ENCODE data around the gene FSCN2. TPM values are rescaled to one million over a fixed set of nuclear protein-coding genes. Genes with fewer than 3 reads are reported as not detected.

FSCN2 gene
- total RNA-seq, 1 experiment from 2014 or later: 0.31 TPM

DNA sequence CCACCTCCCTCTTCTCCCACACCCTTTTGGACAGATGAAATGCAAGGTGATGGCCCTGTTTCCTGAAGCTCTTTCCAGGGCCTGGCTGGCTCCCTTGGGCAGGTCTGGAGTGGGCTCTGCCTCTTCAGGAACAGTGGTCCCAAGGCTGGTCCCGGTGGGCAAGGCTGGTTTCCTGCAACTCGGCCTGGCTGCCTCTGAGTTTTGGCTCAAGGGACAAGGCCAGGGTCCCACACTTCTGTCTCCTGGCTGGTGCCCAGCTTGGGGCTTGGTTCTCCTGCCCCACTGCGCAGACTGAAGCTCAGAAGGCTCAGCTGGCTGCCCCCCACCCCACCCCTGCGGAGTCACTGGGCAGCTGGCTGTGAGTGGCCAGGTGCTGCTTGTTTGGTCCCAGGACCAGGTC, 11.7 kb upstream of the FSCN2 start:
- CTCF ChIA-PET: interaction anchor here (0.8 kb wide), 1 partner anchor 32 kb away, joined by 4 read pairs; no protein-coding TSS in a partner anchor
- Mint-ChIP-seq H3K4me3 (peak overlapping the region; percentile 78), H3K36me3 (peaks cover 8% of the 10 kb centered on the region), H3K27ac (no peak overlapping the region), H3K27me3 (ENCODE audit: low read depth) (peaks cover 30% of the 10 kb centered on the region), H3K4me1 (peaks cover 29% of the 10 kb centered on the region), H3K9me3 (no peaks in the 10 kb centered on the region)
- no peak for DNase-seq (ENCODE audit: low spot score)
- TF ChIP-seq, protein P1, sequence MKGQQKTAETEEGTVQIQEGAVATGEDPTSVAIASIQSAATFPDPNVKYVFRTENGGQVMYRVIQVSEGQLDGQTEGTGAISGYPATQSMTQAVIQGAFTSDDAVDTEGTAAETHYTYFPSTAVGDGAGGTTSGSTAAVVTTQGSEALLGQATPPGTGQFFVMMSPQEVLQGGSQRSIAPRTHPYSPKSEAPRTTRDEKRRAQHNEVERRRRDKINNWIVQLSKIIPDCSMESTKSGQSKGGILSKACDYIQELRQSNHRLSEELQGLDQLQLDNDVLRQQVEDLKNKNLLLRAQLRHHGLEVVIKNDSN (CRISPR knock-in tag; IDR thresholded peaks at IDR 0.05): no peak
- ATAC-seq: no peak
- POLR2A ChIA-PET: no interaction called here

- peaks cover 2% of the 10 kb centered on the region for H3K36me3 Mint-ChIP-seq
- H3K4me1 Mint-ChIP-seq: peaks cover 27% of the 10 kb centered on the region
- ChIA-PET CTCF (no interaction called here), POLR2A (interaction anchor here (2.7 kb wide), 1 partner anchor 10 kb away, joined by 20 read pairs; no protein-coding TSS in a partner anchor)
- no peak for TF ChIP-seq JAZF1 (CRISPR knock-in tag; IDR thresholded peaks at IDR 0.05)
- TF ChIP-seq ZNF232 (CRISPR knock-in tag; IDR thresholded peaks at IDR 0.05): no peak
- TF ChIP-seq SMAD4 (CRISPR knock-in tag; IDR thresholded peaks at IDR 0.05): no peak
- TF ChIP-seq ZNF121 (CRISPR knock-in tag; IDR thresholded peaks at IDR 0.05): no peak
- TF ChIP-seq RORB (CRISPR knock-in tag; IDR thresholded peaks at IDR 0.05): no peak
- TF ChIP-seq SMAD3 (CRISPR knock-in tag; IDR thresholded peaks at IDR 0.05; ENCODE audit: borderline replicate concordance): no peak
- no peak for TF ChIP-seq MLX (CRISPR knock-in tag; IDR thresholded peaks at IDR 0.05)
- TF ChIP-seq MXD4 (CRISPR knock-in tag; IDR thresholded peaks at IDR 0.05; ENCODE audit: borderline replicate concordance): no peak
- TF ChIP-seq NR2C2 (CRISPR knock-in tag; IDR thresholded peaks at IDR 0.05): no peak
- TF ChIP-seq ZNF219 (CRISPR knock-in tag; IDR thresholded peaks at IDR 0.05; ENCODE audit: borderline replicate concordance): no peak
- TF ChIP-seq, protein P2, sequence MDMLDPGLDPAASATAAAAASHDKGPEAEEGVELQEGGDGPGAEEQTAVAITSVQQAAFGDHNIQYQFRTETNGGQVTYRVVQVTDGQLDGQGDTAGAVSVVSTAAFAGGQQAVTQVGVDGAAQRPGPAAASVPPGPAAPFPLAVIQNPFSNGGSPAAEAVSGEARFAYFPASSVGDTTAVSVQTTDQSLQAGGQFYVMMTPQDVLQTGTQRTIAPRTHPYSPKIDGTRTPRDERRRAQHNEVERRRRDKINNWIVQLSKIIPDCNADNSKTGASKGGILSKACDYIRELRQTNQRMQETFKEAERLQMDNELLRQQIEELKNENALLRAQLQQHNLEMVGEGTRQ (CRISPR knock-in tag; IDR thresholded peaks at IDR 0.05): no peak
- TF ChIP-seq ETV6 (CRISPR knock-in tag; IDR thresholded peaks at IDR 0.05): no peak
- TF ChIP-seq, protein P3, sequence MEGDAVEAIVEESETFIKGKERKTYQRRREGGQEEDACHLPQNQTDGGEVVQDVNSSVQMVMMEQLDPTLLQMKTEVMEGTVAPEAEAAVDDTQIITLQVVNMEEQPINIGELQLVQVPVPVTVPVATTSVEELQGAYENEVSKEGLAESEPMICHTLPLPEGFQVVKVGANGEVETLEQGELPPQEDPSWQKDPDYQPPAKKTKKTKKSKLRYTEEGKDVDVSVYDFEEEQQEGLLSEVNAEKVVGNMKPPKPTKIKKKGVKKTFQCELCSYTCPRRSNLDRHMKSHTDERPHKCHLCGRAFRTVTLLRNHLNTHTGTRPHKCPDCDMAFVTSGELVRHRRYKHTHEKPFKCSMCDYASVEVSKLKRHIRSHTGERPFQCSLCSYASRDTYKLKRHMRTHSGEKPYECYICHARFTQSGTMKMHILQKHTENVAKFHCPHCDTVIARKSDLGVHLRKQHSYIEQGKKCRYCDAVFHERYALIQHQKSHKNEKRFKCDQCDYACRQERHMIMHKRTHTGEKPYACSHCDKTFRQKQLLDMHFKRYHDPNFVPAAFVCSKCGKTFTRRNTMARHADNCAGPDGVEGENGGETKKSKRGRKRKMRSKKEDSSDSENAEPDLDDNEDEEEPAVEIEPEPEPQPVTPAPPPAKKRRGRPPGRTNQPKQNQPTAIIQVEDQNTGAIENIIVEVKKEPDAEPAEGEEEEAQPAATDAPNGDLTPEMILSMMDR (IDR thresholded peaks at IDR 0.05): no peak
- peaks cover 31% of the 10 kb centered on the region for H3K27me3 Mint-ChIP-seq (ENCODE audit: low read depth)
- H3K27ac Mint-ChIP-seq: no peak overlapping the region
- H3K9me3 Mint-ChIP-seq: no peaks in the 10 kb centered on the region
- DNase-seq (ENCODE audit: low spot score) (no peak), ATAC-seq (no peak)
- no peak overlapping the region for H3K4me3 Mint-ChIP-seq
Measured at GRCh38 chr17:81517009-81517338, 11.2 kb upstream of the FSCN2 start.

DNA sequence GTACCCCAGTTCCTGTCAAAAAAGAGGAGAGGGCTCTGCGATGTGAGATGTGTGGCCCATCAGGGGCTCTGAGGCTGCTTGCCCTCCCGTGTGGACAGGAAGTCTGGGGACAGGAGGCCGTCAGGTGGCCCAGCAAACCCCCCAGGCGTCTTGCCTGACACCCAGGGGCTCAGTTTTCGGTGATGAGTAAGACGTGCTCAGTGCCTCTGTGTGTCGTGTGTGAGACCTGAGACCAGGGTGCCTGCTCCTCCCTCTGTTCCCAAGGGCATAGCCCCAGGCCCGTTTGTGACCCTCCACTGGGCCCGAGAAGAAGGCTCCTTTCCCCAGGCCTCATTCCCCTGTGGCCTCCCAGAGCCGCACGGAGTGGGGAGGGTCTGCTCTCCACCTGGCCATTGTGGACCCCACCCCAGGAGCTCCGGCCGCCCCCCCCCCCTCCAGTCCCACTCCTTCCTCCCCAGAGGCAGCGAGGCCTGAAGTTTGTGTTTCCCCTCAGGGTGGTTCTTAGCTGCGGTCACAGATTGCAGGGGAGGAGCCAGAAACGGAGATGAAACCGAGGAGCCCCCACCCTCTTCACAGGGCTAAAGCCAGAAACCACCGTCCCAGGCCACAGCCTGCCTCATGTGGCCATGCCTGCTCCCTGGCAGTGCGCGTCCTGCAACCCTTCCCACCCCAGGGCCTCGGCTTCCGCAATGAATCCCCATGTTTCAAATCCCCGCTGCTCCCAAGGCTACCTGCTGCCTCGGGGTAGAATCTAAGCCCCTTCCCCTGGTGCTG, 10.7 kb upstream of the FSCN2 start:
- H3K4me1 Mint-ChIP-seq: peaks cover 27% of the 10 kb centered on the region
- no peaks in the 10 kb centered on the region for H3K9me3 Mint-ChIP-seq
- CTCF ChIA-PET: interaction anchor here (0.8 to 2.9 kb wide), 10 partner anchors 9 to 195 kb away, joined by 3 to 25 read pairs (median 8); partner anchors contain the start of genes FAAP100 and MRPL12
- no peaks in the 10 kb centered on the region for H3K36me3 Mint-ChIP-seq
- peak overlapping the region; percentile 57 for H3K4me3 Mint-ChIP-seq
- 0 out of 2 replicates have a peak, but pooled peaks have one; percentile 0 for ATAC-seq
- no peak for DNase-seq (ENCODE audit: low spot score)
- no peak overlapping the region for H3K27ac Mint-ChIP-seq
- peaks cover 36% of the 10 kb centered on the region for H3K27me3 Mint-ChIP-seq (ENCODE audit: low read depth)
- 0 out of 2 replicates have a peak, but pooled peaks have one; percentile 28 for TF ChIP-seq ZBTB21 (CRISPR knock-in tag; IDR thresholded peaks at IDR 0.05; ENCODE audit: borderline replicate concordance)
- no peak for TF ChIP-seq TEAD4 (CRISPR knock-in tag; IDR thresholded peaks at IDR 0.05)
- POLR2A ChIA-PET: interaction anchor here (0.6 to 2.7 kb wide), 3 partner anchors 10 to 113 kb away, joined by 3 to 20 read pairs (median 9); no protein-coding TSS in a partner anchor
